ENCODE data around the gene XPR1.

The XPR1 gene

DNA sequence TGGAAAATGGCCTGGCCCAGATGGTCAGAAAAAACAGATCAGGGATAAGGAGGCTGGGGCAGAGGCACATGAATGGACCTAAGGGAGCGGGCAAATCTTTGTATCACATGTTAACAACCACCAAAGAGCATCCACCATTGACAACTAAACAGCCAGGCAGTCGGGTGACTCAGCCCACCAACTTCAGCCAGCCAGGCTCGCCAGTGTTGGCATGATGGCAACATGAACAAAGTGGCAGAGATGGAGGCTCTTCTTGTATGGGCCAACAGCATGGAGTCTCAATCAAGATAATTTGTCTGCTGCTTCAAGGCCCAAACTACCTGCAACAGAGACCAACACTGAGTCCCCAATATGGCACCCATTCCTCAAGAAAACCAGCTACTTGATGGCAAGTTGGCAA lies 264.3 kb downstream of the XPR1 start:
- H3K4me3 ChIP-seq (ENCODE audit: control insufficient read depth, low read depth, low read length), result no peak overlapping the region
- TF ChIP-seq CTCF (IDR thresholded peaks at IDR 0.05; ENCODE audit: control insufficient read depth, insufficient read depth, low read depth, low read length, missing control alignments), result no peak
- no peak for DNase-seq (ENCODE audit: low read depth)

- DNase-seq (ENCODE audit: low read depth), result no peak
- no peak overlapping the region for H3K4me3 ChIP-seq (ENCODE audit: control insufficient read depth, low read depth, low read length)
- no peak for TF ChIP-seq CTCF (IDR thresholded peaks at IDR 0.05; ENCODE audit: control insufficient read depth, insufficient read depth, low read depth, low read length, missing control alignments)
Measured at GRCh38 chr1:180898441-180899219, 266.8 kb downstream of the XPR1 start.

- no peak for TF ChIP-seq CTCF (IDR thresholded peaks at IDR 0.05; ENCODE audit: control insufficient read depth, insufficient read depth, low read depth, low read length, missing control alignments)
- no peak for DNase-seq (ENCODE audit: low read depth)
- H3K4me3 ChIP-seq (ENCODE audit: control insufficient read depth, low read depth, low read length), result no peak overlapping the region
Measured at GRCh38 chr1:180899262-180899661, 267.4 kb downstream of the XPR1 start.

- DNase-seq (ENCODE audit: low read depth), result no peak
- H3K4me3 ChIP-seq (ENCODE audit: control insufficient read depth, low read depth, low read length), result no peak overlapping the region
- no peak for TF ChIP-seq CTCF (IDR thresholded peaks at IDR 0.05; ENCODE audit: control insufficient read depth, insufficient read depth, low read depth, low read length, missing control alignments)
Measured at GRCh38 chr1:180901076-180901990, 269.5 kb downstream of the XPR1 start.

DNA sequence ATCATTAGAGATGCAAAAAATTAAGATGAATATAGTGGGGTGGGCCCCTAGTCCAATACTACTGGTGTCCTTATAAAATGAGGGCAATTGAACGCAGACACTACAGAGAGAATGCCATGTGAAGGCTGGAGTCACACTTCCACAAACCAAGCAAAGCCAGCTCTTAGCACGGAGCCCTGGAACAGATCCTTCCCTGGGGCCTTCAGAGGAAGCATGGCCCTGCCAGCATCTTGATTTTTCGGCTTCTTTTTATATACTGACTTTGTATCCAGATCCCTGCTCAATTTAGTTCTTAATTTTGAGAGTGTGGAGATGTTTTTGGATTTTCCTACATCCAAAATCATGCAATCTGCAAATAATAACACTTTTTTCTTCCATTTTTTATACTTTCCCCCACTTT lies 270.7 kb downstream of the XPR1 start:
- no peak for DNase-seq (ENCODE audit: low read depth)
- no peak for TF ChIP-seq CTCF (IDR thresholded peaks at IDR 0.05; ENCODE audit: control insufficient read depth, insufficient read depth, low read depth, low read length, missing control alignments)
- no peak overlapping the region for H3K4me3 ChIP-seq (ENCODE audit: control insufficient read depth, low read depth, low read length)

DNA sequence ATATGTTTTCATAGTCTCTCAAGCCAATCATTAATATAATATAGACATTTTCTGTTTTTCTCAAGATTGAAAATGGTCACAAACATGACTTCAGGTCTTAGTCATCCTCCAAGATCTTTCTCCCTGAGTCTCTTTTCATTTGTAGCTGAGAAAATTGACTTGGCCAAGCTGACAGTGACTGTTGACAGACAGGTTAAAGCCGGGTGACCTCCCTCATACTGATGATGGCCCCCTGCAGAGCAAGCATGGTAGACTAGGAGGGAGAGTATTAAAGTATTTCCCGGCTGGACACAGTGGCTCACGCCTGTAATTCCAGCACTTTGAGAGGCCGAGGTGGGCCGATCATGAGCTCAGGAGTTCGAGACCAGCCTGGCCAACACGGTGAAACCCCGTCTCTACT lies 274.1 kb downstream of the XPR1 start:
- TF ChIP-seq CTCF (IDR thresholded peaks at IDR 0.05; ENCODE audit: control insufficient read depth, insufficient read depth, low read depth, low read length, missing control alignments), result no peak
- H3K4me3 ChIP-seq (ENCODE audit: control insufficient read depth, low read depth, low read length), result no peak overlapping the region

More for the DNA sequence above, 274.1 kb downstream of the XPR1 start:
- DNase-seq (ENCODE audit: low read depth), result no peak
